ENCODE results near the gene HDAC10.
A peak's percentile ranks its signal among the peaks of the same experiment; 100 is the strongest.

The HDAC10 gene

GRCh38 chr22:50281957-50282356 lies 30.9 kb upstream of the HDAC10 start:
- no peak for DNase-seq
- H3K27me3 Mint-ChIP-seq (ENCODE audit: low read depth, poor library complexity) = no peaks in the 10 kb centered on the region
- no peaks in the 10 kb centered on the region for H3K9me3 Mint-ChIP-seq
- peaks cover 23% of the 10 kb centered on the region for H3K36me3 Mint-ChIP-seq (ENCODE audit: low read depth)
- H3K4me1 Mint-ChIP-seq = no peaks in the 10 kb centered on the region
- no peak overlapping the region for H3K27ac Mint-ChIP-seq
- no peak for TF ChIP-seq CTCF (IDR thresholded peaks at IDR 0.05)
- H3K4me3 Mint-ChIP-seq = no peak overlapping the region

- H3K27me3 Mint-ChIP-seq (ENCODE audit: low read depth, poor library complexity) = no peaks in the 10 kb centered on the region
Measured at GRCh38 chr22:50281384-50281760, 30.3 kb upstream of the HDAC10 start.

GRCh38 chr22:50280708-50281383 lies 29.8 kb upstream of the HDAC10 start:
- H3K27me3 Mint-ChIP-seq (ENCODE audit: low read depth, poor library complexity) = no peaks in the 10 kb centered on the region
- H3K27ac Mint-ChIP-seq = no peak overlapping the region

More at GRCh38 chr22:50281384-50281760, 30.3 kb upstream of the HDAC10 start:
- no peak for DNase-seq
- Mint-ChIP-seq H3K36me3 (ENCODE audit: low read depth) (peaks cover 28% of the 10 kb centered on the region), H3K4me1 (no peaks in the 10 kb centered on the region), H3K27ac (no peak overlapping the region), H3K4me3 (no peak overlapping the region), H3K9me3 (no peaks in the 10 kb centered on the region)
- no peak for TF ChIP-seq CTCF (IDR thresholded peaks at IDR 0.05)

GRCh38 chr22:50280022-50280707 lies 29.1 kb upstream of the HDAC10 start:
- no peak overlapping the region for H3K4me3 Mint-ChIP-seq
- no peak overlapping the region for H3K27ac Mint-ChIP-seq
- H3K36me3 Mint-ChIP-seq (ENCODE audit: low read depth) = peaks cover 34% of the 10 kb centered on the region
- H3K27me3 Mint-ChIP-seq (ENCODE audit: low read depth, poor library complexity) = no peaks in the 10 kb centered on the region
- TF ChIP-seq CTCF (IDR thresholded peaks at IDR 0.05) = no peak
- DNase-seq = no peak
- no peaks in the 10 kb centered on the region for H3K9me3 Mint-ChIP-seq
- H3K4me1 Mint-ChIP-seq = peaks cover 2% of the 10 kb centered on the region

More at GRCh38 chr22:50280708-50281383, 29.8 kb upstream of the HDAC10 start:
- TF ChIP-seq CTCF (IDR thresholded peaks at IDR 0.05) = no peak
- H3K9me3 Mint-ChIP-seq = no peaks in the 10 kb centered on the region
- H3K4me1 Mint-ChIP-seq = no peaks in the 10 kb centered on the region
- H3K4me3 Mint-ChIP-seq = no peak overlapping the region
- H3K36me3 Mint-ChIP-seq (ENCODE audit: low read depth) = peaks cover 30% of the 10 kb centered on the region
- no peak for DNase-seq

- H3K4me3 Mint-ChIP-seq = no peak overlapping the region
- peaks cover 8% of the 10 kb centered on the region for H3K4me1 Mint-ChIP-seq
- H3K27ac Mint-ChIP-seq = peak overlapping the region; percentile 29
- DNase-seq = no peak
- H3K36me3 Mint-ChIP-seq (ENCODE audit: low read depth) = peaks cover 36% of the 10 kb centered on the region
- no peaks in the 10 kb centered on the region for H3K9me3 Mint-ChIP-seq
- TF ChIP-seq CTCF (IDR thresholded peaks at IDR 0.05) = no peak
- H3K27me3 Mint-ChIP-seq (ENCODE audit: low read depth, poor library complexity) = no peaks in the 10 kb centered on the region
Measured at GRCh38 chr22:50278956-50279619, 28.0 kb upstream of the HDAC10 start.
